NB4 (cell line): Measurements from ENCODE around the gene SFT2D3.

ENCODE experiments used
- MYC ChIP-seq: IDR thresholded peaks from 2 replicates; pipeline ENCODE4 v1.6.1; 2011; ENCODE audit warnings: low read depth, low read length
- POLR2A ChIP-seq: IDR thresholded peaks from 2 replicates; pipeline ENCODE4 v1.6.1; 2011; ENCODE audit warnings: mild to moderate bottlenecking; ENCODE audit not compliant: insufficient read length; ENCODE audit errors: extremely low read depth
- TF ChIP-seq, protein P1 (sequence below): IDR thresholded peaks from one replicate; pipeline ENCODE4 v1.5.1; 2012; ENCODE audit warnings: low read depth, low read length
- TF ChIP-seq, protein P2 (sequence below): IDR thresholded peaks from 2 replicates; pipeline ENCODE4 v1.6.1; 2011; ENCODE audit warnings: low read depth, low read length

DNA sequence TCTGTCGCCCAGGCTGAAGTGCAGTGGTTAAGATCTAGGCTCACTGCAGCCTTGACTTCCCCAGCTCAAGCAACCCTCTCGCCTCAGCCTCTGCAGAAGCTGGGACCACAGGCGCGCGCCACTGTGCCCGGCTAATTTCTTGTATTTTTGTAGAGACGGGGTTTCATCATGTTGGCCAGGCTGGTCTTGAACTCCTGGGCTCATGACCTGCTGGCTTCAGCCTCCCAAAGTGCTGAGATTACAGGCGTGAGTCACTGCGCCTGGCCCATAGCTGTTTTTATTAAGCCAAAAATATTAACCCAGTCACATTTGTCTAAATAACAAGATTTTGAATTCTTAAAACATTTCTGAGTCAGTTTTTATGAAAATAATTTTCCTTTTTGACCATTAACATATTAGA, 6.3 kb upstream of the SFT2D3 start:
- TF ChIP-seq, protein P1, sequence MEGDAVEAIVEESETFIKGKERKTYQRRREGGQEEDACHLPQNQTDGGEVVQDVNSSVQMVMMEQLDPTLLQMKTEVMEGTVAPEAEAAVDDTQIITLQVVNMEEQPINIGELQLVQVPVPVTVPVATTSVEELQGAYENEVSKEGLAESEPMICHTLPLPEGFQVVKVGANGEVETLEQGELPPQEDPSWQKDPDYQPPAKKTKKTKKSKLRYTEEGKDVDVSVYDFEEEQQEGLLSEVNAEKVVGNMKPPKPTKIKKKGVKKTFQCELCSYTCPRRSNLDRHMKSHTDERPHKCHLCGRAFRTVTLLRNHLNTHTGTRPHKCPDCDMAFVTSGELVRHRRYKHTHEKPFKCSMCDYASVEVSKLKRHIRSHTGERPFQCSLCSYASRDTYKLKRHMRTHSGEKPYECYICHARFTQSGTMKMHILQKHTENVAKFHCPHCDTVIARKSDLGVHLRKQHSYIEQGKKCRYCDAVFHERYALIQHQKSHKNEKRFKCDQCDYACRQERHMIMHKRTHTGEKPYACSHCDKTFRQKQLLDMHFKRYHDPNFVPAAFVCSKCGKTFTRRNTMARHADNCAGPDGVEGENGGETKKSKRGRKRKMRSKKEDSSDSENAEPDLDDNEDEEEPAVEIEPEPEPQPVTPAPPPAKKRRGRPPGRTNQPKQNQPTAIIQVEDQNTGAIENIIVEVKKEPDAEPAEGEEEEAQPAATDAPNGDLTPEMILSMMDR, result no peak
- TF ChIP-seq POLR2A, result no peak
- TF ChIP-seq, protein P2, sequence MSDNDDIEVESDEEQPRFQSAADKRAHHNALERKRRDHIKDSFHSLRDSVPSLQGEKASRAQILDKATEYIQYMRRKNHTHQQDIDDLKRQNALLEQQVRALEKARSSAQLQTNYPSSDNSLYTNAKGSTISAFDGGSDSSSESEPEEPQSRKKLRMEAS, result no peak
- no peak for TF ChIP-seq MYC
